Measurements from ENCODE around the gene VSIG10.

The VSIG10 gene

GRCh38 chr12:118058881-118059280, 44.9 kb downstream of the VSIG10 start:
- no peak for DNase-seq

DNA sequence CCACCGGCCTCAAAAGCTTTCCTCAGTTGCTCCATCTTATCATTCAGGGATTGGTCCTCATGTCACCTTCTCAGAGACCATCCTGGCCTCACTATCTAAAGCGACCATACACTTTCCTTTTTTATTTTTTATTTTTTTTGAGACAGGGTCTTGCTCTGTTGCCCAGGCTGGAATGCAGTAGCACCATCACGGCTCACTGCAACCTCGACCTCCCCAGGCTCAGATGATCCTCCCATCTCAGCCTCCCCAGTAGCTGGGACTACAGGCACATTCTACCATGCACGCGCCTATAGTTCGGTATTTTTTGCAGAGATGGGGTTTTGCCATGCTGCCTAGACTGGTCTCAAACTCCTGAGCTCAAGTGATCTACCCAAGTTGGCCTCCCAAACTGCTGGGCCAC, 45.6 kb downstream of the VSIG10 start:
- DNase-seq = no peak

DNA sequence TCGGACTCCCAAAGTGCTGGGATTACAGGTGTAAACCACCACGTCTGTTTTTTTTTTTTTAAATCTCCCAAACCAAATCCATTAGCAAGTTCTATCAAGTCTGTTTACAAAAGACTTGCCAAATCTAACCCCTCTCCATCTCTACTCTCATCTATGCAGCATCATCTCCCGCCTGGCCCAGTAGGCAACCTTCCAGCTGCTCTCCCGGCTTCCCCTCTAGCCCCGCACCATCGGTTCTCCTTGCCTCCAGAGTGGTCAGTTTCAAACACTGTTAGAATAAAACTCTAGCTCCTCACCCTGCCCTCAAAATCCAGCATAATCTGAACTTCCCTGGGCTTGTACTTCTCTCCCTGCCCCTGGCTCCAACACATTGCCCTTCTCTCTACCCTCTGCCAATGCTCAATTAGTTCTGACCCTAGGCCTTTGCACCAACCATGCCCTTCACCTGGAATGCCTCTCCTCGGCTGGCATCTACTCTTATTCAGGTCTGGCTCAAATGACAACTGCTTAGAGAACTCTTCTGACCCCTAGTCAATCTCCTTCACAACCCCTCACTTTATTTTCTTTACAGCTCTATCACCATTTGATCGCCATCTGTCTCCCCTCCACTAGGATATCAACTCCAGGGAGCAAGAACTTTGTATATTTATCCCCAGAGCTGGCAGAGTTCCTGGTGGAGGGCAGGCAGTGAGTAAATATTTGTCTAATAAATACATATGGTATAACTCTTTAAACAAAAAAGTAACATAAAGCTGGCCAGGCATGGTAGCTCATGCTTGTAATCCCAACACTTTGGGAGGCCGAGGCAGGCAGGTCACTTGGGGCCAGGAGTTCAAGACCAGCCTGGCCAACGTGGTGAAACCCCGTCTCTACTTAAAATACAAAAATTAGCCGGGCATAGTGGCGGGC, 47.7 kb downstream of the VSIG10 start:
- no peak for DNase-seq

DNA sequence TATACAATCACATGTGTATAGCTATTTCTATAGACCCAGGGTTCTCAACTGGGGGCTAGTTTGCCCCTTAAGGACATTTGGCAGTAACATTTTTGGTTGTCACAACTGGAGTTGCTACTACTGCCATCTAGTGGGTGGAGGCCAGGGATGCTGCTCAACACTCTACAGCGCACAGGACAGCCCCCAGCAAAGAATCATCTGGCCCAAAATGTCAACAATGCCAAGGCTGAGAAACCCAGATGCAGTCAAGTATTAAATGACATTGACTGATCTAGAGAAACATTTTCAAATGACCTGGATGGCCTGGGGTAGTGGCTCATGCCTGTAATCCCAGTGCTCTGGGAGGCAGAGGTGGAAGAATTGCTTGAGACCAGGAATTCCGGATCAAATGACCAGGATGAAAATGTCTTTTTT, 48.7 kb downstream of the VSIG10 start:
- DNase-seq = peak; percentile 82

DNA sequence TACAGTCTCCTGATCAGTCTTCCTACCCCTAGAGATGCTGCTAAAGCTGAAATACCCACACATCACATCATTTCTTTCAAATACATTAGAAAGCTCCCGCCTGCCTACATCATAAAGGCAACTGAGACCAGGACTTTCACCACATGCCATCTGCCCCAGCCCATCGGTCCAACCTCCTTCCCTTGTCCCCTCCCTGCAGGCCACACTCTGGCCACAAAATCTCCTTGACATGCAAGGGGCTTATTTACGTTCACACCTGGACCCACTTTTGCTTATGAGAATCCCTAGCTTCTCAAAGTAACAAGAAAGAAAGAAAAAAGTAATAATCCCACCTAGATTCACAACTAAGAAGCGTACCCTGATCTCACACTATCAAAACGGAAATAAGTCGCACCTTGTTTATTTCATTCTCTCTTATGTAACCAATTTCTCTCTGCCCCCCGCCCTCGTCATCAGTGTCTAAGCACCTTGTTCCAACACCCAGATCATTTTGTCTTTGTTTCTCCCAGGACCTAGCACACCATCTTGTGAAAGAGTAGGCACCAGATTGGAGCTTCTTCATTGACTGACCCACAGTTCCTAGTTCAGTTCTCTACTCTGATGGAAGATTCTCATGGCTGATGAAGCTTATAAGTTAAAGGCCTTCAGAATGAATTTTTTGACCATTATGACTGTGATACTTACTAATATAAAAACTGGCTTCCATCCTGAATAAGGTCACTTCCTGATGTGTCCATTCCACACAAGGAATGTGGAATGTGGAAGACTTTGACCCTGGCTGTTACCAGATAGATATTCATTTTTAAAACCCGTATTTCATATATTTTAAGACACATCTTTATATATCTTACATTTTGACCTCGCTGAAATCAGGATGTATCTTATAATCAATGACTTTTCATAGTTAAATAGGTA, 50.5 kb downstream of the VSIG10 start:
- DNase-seq = no peak

DNA sequence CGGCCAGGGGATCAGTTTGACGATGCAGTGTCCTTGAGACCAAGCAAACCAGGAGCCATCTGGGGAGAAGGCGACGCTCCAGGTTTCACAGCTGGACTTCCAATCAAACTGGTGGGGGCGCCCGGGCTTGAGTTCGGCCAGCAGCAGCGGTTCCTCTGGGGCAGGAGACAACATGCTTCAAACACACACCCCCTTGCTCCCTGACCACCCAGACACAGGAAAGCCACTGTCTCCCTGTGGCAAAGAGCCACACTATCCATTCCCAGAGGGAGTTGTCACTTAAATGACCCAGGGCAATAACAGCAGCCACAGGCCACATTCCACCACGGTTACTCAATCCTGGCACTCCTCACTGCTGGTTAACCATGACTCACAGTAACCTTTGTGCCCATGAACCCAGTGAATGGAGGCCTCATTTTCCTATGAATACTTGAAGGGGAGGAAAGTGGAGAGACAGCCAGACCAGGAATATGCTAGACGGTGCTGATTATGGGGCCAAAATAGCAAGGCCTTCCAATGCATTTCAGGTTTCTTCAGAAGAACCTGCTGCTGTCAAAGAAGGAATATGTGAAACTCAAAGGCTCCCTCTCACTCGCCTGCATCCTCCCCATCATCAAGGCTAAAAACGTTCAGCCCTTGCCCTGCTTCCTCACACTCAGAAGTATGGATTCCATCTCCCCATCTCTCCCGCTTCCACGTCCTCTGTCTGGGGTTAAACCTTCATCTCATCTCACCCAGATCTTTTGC, 51.3 kb downstream of the VSIG10 start:
- peak; percentile 41 for DNase-seq

DNA sequence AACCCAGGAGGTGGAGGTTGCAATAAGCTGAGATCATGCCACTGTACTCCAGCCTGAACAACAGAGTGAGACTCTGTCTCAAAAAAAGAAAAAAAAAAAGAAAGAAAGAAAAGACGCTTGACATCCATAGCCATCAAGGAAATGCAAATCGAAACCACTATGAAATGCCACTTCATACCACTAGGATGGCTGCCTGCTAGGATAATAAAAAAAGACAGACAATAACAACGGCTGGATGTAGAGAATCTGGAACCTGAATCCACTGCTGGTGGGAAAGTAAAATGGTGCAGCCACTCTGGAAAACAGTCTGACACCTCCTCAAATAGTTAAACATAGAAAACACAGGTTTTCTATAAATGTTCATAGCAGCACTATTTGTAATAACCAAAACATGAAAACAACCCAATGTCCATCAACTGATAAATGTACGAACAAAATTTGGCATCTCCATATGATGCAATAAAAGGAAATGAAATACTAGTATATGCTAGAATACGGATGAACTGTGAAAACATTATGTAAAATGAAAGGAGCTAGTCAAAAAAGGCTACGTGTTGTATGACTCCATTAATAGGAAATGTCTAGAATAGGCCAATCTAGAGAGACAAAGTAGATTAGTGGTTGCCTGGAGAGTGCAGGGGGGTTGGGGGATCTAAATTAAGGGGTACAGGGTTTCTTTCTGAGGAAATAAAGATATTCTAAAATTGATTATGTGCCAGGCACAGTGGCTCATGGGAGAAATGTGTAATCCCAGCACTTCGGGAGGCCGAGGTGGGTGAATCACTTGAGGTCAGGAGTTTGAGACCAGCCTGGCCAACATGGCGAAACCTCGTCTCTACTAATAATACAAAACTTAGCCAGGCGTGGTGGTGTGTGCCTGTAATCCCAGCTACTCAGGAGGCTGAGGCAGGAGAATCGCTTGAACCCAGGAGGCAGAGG, 52.6 kb downstream of the VSIG10 start:
- DNase-seq = no peak

DNA sequence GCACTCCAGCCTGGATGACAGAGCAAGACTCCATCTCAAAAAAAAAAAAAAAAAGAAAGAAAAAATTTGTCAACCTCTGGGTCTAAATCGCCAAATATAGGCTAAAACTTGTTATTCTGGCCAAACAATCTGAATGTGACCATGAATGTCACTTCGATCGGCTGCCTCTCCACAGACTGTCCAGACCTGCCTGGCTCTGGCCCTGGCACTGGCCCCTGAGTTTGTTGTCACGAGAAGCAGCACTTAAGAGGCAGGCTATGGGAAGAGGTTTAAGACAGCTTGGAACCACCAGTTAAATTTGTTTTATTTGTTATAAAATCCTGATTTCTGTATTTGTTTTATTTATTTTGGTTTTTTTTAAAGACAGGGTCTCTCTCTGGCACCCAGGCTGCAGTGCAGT, 57.4 kb downstream of the VSIG10 start:
- no peak for DNase-seq

DNA sequence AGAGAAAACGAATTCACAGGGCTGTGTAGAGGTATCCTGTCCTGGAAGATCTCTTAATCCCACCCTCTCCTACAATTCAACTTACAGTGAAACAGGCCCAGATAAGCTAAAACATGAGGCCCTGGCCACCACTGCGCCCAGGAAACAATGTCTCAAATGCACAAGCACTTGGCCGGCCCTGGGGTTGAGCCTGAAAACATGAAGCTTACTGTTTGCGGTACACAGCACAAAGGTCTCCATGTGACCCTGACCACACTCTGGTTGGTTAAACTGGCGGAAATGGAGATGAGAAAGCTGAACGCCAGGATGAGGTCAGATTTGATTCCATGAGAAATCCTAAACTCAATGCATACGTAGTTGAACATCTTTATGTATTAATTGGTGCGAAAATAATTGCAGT, 59.2 kb downstream of the VSIG10 start:
- DNase-seq = no peak

GRCh38 chr12:118044075-118044474, 59.7 kb downstream of the VSIG10 start:
- peak; percentile 17 for DNase-seq

- no peak for DNase-seq
Observed at GRCh38 chr12:118042091-118042490, 61.7 kb downstream of the VSIG10 start.

DNA sequence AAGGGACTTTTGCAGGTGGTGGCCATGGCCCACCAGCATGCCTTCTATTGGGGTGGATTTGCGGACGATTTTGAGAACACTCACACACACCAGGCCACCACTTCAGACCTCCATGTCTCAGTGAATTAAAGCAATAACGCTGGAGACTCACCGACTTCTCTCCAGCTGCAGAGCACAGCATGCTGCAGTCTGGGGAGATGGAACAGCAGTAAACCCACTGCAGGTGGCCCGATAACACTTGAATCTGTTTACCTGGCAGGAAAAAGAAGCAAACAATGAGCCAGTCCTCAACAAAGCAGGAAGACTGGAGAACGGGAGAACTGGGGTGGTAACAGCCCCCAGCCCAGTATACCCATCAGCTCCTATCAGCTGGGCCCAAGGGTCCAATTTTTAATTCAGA, 65.7 kb downstream of the VSIG10 start:
- DNase-seq = no peak

DNA sequence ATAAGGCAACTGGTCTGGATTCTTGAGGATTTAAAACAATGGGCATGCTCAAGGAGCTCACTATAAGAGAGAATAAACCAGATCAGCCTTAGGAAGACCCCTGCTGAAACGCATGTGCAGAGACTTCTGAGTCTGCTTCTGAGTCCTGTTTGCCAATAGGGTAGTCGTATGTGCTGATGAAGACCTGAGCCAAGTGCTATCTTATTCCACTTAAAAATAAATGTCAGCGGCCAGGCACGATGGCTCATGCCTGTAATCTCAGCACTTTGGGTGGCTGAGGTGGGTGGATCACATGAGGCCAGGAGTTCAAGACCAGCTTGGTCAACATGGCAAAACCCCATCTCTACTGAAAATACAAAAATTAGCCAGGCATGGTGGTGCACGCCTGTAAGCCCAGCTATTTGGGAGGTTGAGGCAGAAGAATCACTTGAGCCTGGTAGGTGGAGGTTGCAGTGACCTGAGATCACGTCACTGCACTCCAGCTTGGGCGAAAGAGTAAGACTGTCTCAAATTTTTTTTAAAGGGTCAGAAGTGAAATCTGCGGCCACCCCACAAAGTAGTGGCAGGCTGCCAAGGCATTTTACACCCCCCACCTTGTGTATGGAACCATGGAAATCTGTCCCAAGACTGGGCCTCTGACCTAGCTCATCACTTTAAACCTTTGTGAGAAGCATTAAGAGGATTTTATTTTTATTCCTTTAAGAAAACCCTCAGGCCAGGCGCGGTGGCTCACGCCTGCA, 67.0 kb downstream of the VSIG10 start:
- DNase-seq = no peak

- DNase-seq = no peak
Observed at GRCh38 chr12:118035190-118036041, 68.4 kb downstream of the VSIG10 start.

DNA sequence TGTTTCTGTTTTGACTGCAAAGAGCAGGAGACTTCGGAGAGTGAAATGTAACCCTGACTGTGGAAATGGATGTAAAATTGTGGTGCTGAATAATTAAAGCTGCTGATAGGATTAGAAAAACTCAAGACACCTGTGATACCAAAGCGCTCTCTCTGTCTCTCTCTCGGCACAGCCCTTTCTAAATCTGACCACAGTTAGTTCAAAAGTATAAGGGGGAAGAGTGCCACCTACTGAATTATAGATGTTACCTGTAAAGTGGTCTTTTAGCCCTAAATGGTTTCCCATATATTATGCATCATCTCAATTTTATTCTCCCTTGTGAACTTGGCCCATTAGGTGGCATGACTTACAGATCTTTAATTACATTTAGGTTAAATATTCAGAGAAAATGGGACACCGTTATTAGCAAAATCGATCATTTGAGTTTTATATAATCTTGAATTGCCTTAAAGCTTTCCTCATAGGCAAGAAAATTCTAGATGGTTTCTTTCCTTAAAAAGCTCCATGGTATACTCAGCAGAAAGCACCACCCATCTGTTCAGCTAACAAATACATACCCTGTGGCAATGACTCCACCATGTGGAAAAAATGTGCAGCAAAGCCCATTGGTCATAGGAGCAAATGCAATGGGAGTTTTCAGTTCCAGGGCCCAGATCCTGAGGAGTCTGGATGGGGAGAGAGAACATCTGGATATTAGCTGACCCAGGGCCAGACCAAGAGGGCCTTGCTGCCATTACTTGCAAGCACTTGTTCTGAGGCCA, 69.2 kb downstream of the VSIG10 start:
- no peak for DNase-seq

DNA sequence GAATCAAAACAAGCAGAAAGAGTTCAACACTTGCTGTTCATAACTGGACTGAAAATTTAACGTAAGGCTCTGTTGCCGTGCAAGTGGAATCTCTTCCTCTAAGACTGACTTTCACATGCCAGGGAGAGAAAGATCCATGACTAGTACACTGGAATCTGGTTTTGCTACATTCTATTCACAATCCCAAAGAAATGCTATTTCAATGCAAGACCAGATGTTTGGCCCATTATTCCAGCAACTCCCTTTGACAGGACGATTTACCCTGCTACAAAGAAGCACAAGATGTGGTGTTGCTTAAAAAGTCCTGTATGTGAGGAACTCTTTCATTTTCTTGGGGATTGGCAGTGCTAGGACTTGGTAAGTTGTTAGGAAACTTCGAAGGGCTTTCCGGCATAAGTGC, 69.9 kb downstream of the VSIG10 start:
- DNase-seq = no peak

DNA sequence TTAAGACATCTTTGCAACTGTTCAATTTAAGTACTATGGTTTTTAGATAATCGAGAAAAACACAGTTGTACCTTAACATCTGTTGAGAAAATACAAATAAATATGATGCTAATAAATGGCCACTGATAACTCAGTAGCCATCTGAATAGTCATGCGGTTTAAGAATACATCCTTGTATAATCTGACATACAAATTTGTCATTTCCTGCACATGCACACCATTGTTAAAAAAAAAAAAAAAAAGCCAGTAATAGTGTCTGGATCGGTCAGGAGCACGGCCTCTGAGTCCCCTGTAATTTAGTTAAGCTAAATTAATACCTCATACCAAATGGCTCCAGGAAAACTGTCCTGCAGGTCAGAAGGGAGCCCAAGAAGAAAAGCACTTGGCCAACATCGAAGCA, 70.5 kb downstream of the VSIG10 start:
- DNase-seq = no peak

GRCh38 chr12:118032188-118032587, 71.6 kb downstream of the VSIG10 start:
- no peak for DNase-seq

DNA sequence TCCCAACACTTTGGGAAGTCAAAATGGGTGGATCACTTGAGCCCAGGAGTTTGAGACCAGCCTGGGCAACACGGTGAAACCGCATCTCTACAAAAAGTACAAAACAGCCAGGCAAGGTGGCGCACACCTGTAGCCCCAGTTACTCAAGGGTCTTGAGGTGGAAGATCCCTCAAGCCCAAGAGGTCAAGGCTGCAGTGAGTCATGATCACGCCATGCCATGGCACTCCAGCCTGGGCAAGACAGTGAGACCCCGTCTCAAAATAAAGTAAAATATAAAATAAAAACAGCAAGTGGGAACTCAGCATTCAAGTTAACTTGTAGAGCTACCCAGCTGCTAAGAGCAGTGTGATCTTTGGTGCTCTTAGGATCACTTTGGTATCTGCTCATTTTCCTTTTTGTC, 74.6 kb downstream of the VSIG10 start:
- no peak for DNase-seq

Data from stimulated activated CD4-positive, alpha-beta T cell treated with anti-CD3 and anti-CD28 coated beads, Interleukin-4, amount 100 ng/mL, for 24 hours (primary cell).